PC-3 (cell line): ENCODE results near the gene R3HDM2. TPM values are rescaled to one million over a fixed set of nuclear protein-coding genes. Genes with fewer than 3 reads are reported as not detected.

Source experiments
- ATAC-seq: fragments of 200-7000 bp; cut with Tn5 transposase; 2 replicates; pipeline ENCODE4 v1.9.1; 2020; ENCODE audit warnings: mild to moderate bottlenecking, moderate library complexity
- BruUV-seq: library from RNA; stranded (reverse); fragments of 400-500 nt; replicated peaks from 2 replicates; lab custom pipeline; 2021; lab: Mats Ljungman, UMichigan
- CTCF ChIA-PET: fragments of 300-600 bp; sonication (Branson Sonifier 250); formaldehyde crosslinking; loops from one replicate; lab custom pipeline; 2022; ENCODE audit warnings: antibody characterized with exemption; lab: Charles Lee
- POLR2A ChIA-PET: fragments of 300-600 bp; sonication (Branson Sonifier 250); formaldehyde crosslinking; loops from one replicate; lab custom pipeline; 2022; ENCODE audit warnings: antibody characterized with exemption; ENCODE audit not compliant: unreplicated experiment; lab: Charles Lee
- DNase-seq: peaks from one replicate; pipeline ENCODE4 v3.0.0-alpha.2; 2015
- H2AFZ ChIP-seq: fragments of 300-600 bp; sonication (generic); 2 replicates; pipeline ENCODE4 v1.6.0; 2016; ENCODE audit warnings: antibody characterized with exemption, low read length
- H3F3A ChIP-seq: fragments of 300-600 bp; sonication (generic); one replicate; pipeline ENCODE4 v1.6.0; 2017; ENCODE audit warnings: antibody characterized with exemption, low read length, control low read depth, mild to moderate bottlenecking; ENCODE audit not compliant: unreplicated experiment
- H3K27ac ChIP-seq: fragments of 300-600 bp; sonication (generic); 2 replicates; pipeline ENCODE4 v1.5.1; 2016; ENCODE audit warnings: mild to moderate bottlenecking, low read length
- H3K27me3 ChIP-seq: fragments of 300-600 bp; sonication (generic); 2 replicates; pipeline ENCODE4 v1.6.1; 2016; ENCODE audit warnings: low read length, mixed read lengths
- H3K36me3 ChIP-seq: fragments of 300-600 bp; sonication (generic); 2 replicates; pipeline ENCODE4 v1.6.1; 2016; ENCODE audit warnings: low read depth, mixed run types, low read length, mixed read lengths
- H3K4me1 ChIP-seq: fragments of 300-600 bp; sonication (generic); 2 replicates; pipeline ENCODE4 v1.5.1; 2016; ENCODE audit warnings: low read length; ENCODE audit not compliant: insufficient read depth
- H3K4me2 ChIP-seq: fragments of 300-600 bp; sonication (generic); 2 replicates; pipeline ENCODE4 v1.6.0; 2016; ENCODE audit warnings: low read length
- H3K4me3 ChIP-seq: fragments of 300-600 bp; sonication (generic); 2 replicates; pipeline ENCODE4 v1.5.1; 2016; ENCODE audit warnings: mild to moderate bottlenecking, low read length, mixed read lengths
- H3K79me2 ChIP-seq: fragments of 300-600 bp; sonication (generic); 2 replicates; pipeline ENCODE4 v1.6.1; 2017; ENCODE audit warnings: low read length, mixed read lengths
- H3K9ac ChIP-seq: fragments of 300-600 bp; sonication (generic); 2 replicates; pipeline ENCODE4 v1.6.0; 2016; ENCODE audit warnings: mild to moderate bottlenecking, low read length
- H3K9me2 ChIP-seq: fragments of 300-600 bp; sonication (generic); replicated peaks from 2 replicates; pipeline ENCODE4 v1.6.1; 2016; ENCODE audit warnings: mixed run types, low read length, mixed read lengths
- H3K9me3 ChIP-seq: fragments of 300-600 bp; sonication (generic); 2 replicates; pipeline ENCODE4 v1.6.1; 2016; ENCODE audit warnings: low read length, mixed read lengths
- H4K20me1 ChIP-seq: fragments of 300-600 bp; sonication (generic); 2 replicates; pipeline ENCODE4 v1.6.1; 2016; ENCODE audit warnings: low read length, mixed read lengths
- CTCF ChIP-seq: fragments of 300-600 bp; sonication (generic); conservative IDR thresholded peaks from 2 replicates; pipeline ENCODE4 v1.5.1; 2017; ENCODE audit warnings: antibody characterized with exemption, low read depth, mild to moderate bottlenecking, low read length
- EZH2 ChIP-seq: fragments of 300-600 bp; sonication (generic); IDR thresholded peaks from one replicate; pipeline ENCODE4 v1.6.1; 2017; ENCODE audit warnings: antibody characterized with exemption, mild to moderate bottlenecking, low read length; ENCODE audit not compliant: unreplicated experiment
- EZH2phosphoT487 ChIP-seq: fragments of 300-600 bp; sonication (generic); IDR thresholded peaks from 2 replicates; pipeline ENCODE4 v1.6.1; 2018; ENCODE audit warnings: mild to moderate bottlenecking, antibody characterized with exemption, low read length, borderline replicate concordance
- intact Hi-C: fragments of 100-400 bp; cut with micrococcal nuclease; formaldehyde crosslinking; loops from 2 replicates; pipeline ENCODE4 v1.9.0; 2023
- total RNA-seq: library from RNA; depleted of rRNA; stranded (reverse); fragments of >200 nt; gene quantifications from 2 replicates; pipeline ENCODE4 v1.2.3, GENCODE V29; 2014

R3HDM2 gene
- total RNA-seq, 1 experiment from 2014 or later: 14.0 TPM

- Histone ChIP-seq H3K9me2 (no peaks in the 10 kb centered on the region), H3F3A (no peaks in the 10 kb centered on the region), H2AFZ (no peak overlapping the region), H3K9ac (no peak overlapping the region), H3K27me3 (no peaks in the 10 kb centered on the region), H3K4me3 (no peak overlapping the region), H3K27ac (no peak overlapping the region), H4K20me1 (no peaks in the 10 kb centered on the region), H3K79me2 (no peaks in the 10 kb centered on the region), H3K36me3 (no peaks in the 10 kb centered on the region), H3K4me2 (no peak overlapping the region), H3K4me1 (peaks cover 15% of the 10 kb centered on the region), H3K9me3 (no peaks in the 10 kb centered on the region)
- no peak for ATAC-seq
- no peak for TF ChIP-seq EZH2phosphoT487
- TF ChIP-seq EZH2: no peak
- no peak for TF ChIP-seq CTCF
- ChIA-PET POLR2A (no interaction called here), CTCF (no interaction called here)
- intact Hi-C loops: no loop called here
- no TSS peak for BruUV-seq
- no peak for DNase-seq
These were observed 208.3 kb downstream of the R3HDM2 start for GRCh38 chr12:57222286-57223190.

- Histone ChIP-seq H3K27ac (no peak overlapping the region), H3F3A (no peaks in the 10 kb centered on the region), H3K9me3 (no peaks in the 10 kb centered on the region), H4K20me1 (no peaks in the 10 kb centered on the region), H3K36me3 (no peaks in the 10 kb centered on the region), H2AFZ (no peak overlapping the region), H3K9me2 (no peaks in the 10 kb centered on the region), H3K79me2 (no peaks in the 10 kb centered on the region), H3K4me1 (peaks cover 23% of the 10 kb centered on the region), H3K27me3 (peaks cover under 1% of the 10 kb centered on the region; the same call in 1 of the 2 replicates), H3K4me3 (no peak overlapping the region), H3K9ac (no peak overlapping the region), H3K4me2 (no peak overlapping the region)
- intact Hi-C loops: no loop called here
- TF ChIP-seq EZH2: no peak
- ChIA-PET POLR2A (no interaction called here), CTCF (no interaction called here)
- no TSS peak for BruUV-seq
- DNase-seq (no peak), ATAC-seq (no peak)
These were observed 209.5 kb downstream of the R3HDM2 start for GRCh38 chr12:57221169-57221917.

GRCh38 chr12:57220770-57221168, 210.1 kb downstream of the R3HDM2 start:
- POLR2A ChIA-PET: no interaction called here
- no peak overlapping the region for H3K4me2 ChIP-seq
- H3K27ac ChIP-seq: no peak overlapping the region
- intact Hi-C loops: no loop called here
- H3K79me2 ChIP-seq: no peaks in the 10 kb centered on the region
- H3K27me3 ChIP-seq: peaks cover 6% of the 10 kb centered on the region
- peaks cover 26% of the 10 kb centered on the region for H3K4me1 ChIP-seq
- CTCF ChIA-PET: no interaction called here
- BruUV-seq: no TSS peak
- H4K20me1 ChIP-seq: no peaks in the 10 kb centered on the region
- no peaks in the 10 kb centered on the region for H3K9me3 ChIP-seq
- no peak overlapping the region for H3K9ac ChIP-seq
- H3K4me3 ChIP-seq: no peak overlapping the region
- no peaks in the 10 kb centered on the region for H3F3A ChIP-seq
- H3K9me2 ChIP-seq: no peaks in the 10 kb centered on the region
- DNase-seq (no peak), ATAC-seq (no peak)
- H3K36me3 ChIP-seq: no peaks in the 10 kb centered on the region
- H2AFZ ChIP-seq: no peak overlapping the region
- TF ChIP-seq EZH2 (no peak), EZH2phosphoT487 (no peak), CTCF (no peak)
